Measurements from ENCODE around the gene TMEM116.
"Not testable (repeated sequence)": the region's sequence is repeated elsewhere in the genome, so short reads cannot be mapped to it uniquely, and the experiment has no call there.

TMEM116 gene

DNA sequence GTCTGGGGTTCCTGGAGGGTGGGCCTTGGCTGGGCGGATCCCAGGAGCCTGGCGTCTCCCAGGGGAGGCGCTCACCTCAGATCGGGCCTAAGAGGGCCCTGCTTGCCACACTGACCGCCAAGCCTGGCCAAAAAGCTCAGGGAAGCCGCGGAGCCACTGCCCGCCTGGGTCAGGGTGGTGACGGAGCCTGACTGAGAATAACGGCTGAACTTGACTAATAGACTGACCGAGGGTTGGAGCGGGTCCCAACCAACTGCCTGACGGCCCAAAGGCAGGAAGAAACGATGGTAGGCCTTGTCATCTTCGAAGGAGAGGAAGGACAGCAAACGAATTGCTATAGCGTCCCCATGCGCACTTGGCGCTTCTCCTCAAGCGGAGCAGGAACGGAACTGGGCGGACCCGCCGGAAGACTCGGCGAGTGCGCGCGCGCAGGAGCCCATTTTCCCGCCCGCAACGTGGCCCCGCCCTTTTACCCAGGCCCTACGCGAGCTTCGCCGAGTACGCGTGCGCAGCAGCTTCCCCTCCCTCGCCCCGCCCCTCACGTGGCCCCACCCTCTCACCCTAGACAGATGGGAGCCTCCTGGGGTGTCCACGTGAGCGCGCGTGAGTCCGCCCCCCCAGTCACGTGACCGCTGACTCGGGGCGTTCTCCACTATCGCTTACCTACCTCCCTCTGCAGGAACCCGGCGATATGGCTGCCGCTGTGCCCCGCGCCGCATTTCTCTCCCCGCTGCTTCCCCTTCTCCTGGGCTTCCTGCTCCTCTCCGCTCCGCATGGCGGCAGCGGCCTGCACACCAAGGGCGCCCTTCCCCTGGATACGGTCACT is at the start of gene TMEM116, which contains the start of gene ERP29:
TSS of gene TMEM116 (minus strand) at position 391 of the 826 bp plus-strand sequence. CDS start 7,895 bp downstream, outside the sequence.
TSS of gene ERP29 (plus strand) at position 652 of the 826 bp plus-strand sequence. CDS start at position 692, 40 bp downstream.
- peak; percentile 100 for DNase-seq

GRCh38 chr12:112061137-112061536 is 48.2 kb upstream of the TMEM116 start:
- DNase-seq, result no peak

- DNase-seq, result no peak
These were observed 36.4 kb upstream of the TMEM116 start for GRCh38 chr12:112049351-112049750.

- DNase-seq, result no peak
These were observed 33.0 kb upstream of the TMEM116 start for GRCh38 chr12:112046003-112046402.

- DNase-seq, result not testable (repeated sequence)
These were observed 23.6 kb upstream of the TMEM116 start for GRCh38 chr12:112036614-112037013.

- DNase-seq, result no peak
These were observed 22.3 kb upstream of the TMEM116 start for GRCh38 chr12:112035219-112035785.

DNA sequence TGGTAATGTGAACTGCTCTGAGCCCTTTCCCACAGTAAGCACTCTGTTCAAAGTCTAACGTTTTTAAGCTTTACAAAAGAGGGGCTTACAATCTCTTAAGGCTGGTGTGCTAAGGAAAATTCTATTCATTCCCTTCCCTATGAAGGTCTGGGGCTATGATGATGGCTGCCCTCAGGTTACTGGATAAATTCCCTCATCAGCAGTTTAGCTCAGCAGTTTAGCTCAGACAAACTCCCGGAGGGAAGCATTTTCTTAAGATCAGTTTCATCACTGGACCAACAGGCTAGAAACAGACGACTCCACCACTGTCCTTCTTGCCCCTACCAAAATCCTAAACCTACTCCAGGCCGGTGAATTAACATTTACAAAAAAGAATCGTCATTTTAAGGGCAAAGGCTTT is 19.3 kb upstream of the TMEM116 start:
- DNase-seq, result no peak

DNA sequence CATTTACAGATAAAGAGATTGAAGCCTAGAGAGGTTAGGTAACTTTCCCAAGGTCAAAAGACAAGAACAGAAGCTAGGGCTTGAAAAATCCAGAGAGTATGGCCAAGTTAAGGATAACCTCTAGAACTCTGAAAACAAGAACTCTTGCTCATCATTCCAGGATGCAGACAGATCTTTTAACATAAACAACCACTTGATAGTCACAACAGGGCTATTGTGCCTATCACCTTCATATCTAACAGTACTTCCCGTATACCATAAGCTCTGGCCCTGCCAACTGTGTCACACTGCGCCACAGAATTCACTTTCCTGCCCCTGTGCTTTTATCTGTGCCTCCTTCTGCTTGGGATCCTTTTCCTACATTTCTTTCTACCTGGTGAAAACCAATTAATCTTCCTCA is 18.5 kb upstream of the TMEM116 start:
- no peak for DNase-seq

DNA sequence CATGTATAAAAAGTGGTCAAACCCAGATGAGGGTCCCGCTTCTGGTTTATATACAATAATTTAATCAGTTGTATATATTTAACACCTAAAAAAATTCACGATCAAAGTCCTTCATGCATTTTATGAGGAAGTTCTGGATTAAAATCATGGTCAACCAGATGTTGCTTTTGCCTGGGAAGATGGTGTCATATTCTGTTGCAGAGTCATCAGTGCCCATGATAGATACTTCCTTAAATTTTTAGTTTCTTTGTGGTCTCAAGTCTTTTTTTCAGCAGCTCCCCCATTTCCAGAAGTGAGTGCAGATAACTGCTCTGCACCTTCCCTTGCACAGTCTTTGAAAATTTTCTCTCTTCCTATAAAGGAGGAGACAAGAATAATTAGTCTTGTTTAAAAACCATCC is 16.3 kb upstream of the TMEM116 start:
- DNase-seq, result peak; percentile 45

DNA sequence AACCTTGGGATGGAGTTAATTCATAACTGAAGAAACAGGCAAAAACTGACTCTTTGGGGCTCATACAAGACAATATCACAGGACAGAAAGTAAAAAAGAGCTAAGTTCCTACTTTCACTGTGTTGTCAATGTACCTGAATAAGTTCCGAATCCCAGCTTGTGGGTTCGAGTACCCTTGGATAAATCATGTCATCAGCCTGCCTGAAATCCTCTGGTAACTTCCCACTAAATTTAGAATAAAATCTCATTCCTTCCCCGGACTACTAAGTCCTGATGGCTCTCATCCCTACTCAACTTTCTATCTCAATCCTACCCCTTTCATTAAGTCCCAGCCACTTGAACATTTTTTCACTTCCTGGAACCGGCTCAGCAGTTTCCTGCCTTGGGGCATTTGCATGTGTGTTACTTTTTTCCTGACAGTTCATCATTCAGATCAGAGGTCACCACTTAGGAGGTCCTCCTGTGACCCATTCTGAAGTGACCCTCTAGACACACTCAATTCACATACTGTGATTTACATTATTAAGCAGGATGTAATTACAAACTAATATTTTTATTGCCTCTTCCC is 12.9 kb upstream of the TMEM116 start:
- peak; percentile 11 for DNase-seq

DNA sequence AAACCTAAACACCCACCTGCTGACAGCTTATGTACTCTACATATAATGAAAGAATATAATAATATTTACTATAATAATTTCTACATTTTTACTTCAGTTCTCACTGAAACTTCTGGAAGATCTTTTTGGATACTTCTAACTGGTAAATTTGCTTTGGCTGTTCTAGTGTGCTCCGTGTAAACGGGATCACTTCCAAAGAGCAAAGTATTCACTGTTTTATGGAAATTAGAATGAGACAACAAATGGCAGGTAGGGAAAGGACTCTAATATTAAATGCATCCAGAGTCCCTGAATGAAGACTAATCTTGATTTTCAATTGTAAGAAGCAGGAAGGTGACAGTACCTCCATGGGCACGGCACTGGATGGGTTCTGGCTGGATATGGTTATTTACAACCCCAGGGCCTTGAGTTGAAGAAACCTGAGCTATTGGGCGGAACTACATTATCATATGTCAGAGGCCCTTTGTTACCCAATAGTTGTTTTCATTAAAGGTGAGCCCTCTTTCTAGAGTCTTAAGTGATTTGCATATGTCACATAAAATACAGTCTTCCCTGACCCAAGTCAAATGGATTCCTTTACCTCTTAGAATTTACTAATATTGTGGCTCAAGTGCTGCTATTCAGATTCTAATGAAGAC is 10.9 kb upstream of the TMEM116 start:
- no peak for DNase-seq

- DNase-seq, result no peak
These were observed 9.5 kb upstream of the TMEM116 start for GRCh38 chr12:112022241-112023016.

GRCh38 chr12:112020947-112021457 is 8.0 kb upstream of the TMEM116 start:
- no peak for DNase-seq

GRCh38 chr12:112018571-112019237 is 5.7 kb upstream of the TMEM116 start:
- DNase-seq, result no peak

GRCh38 chr12:112017041-112017440 is 4.1 kb upstream of the TMEM116 start:
- no peak for DNase-seq

DNA sequence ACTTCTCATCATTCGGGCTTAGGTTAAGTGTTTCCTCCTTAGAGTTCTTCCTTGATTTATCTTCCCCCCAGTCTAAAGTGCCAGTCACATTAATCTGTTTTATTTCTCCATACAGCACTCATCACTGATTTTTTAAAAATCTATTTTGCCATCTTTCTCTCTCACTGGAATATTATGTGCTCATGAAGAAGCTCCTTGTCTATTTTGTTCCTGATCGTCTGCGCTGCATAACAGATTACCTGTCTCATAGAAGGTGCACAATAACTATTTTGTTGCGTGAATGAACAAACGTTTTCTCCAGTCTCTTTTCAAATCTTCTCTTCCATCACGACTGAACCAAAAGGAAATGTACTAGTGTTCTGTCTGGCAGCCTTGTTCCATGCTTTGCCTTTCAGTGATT is 3.0 kb upstream of the TMEM116 start:
- no peak for DNase-seq

DNA sequence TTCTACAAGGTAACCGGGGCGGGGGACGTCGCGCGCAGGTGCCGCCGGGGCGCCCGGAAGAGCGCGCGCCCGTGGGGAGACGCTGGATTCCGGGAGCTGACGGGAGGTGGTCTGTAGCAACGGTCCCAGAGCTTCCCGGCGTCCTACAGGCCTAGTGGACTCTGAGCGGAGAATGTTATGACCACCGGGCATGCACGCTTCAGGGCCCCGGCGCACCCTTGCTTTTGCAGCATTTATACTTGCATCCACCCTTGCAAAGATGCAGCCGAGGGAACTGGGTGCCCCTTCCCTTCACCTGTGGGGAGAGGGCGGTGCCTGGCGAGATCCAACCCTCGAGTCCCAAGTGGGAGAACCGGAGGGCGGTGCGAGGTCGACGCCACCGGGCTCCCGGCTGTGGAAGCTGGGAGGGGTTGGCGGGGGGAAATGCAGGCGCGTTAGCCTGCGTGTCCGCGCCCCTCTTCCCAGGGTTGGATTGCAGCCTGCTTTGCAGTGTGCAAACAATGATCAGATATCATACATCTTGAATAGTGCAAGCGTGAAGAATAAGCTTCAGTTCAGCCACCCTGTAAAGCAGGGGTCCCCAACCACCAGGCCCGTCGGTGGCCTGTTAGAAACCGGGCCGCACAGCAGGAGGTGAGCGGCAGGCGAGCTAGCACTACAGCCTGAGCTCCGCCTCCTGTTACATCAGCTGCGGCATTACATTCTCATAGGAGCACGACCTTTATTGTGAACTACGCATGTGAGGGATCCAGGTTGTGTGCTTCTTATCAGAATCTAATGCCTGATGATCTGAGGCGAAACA is 837 bp upstream of the TMEM116 start:
- DNase-seq, result peak; percentile 24

DNA sequence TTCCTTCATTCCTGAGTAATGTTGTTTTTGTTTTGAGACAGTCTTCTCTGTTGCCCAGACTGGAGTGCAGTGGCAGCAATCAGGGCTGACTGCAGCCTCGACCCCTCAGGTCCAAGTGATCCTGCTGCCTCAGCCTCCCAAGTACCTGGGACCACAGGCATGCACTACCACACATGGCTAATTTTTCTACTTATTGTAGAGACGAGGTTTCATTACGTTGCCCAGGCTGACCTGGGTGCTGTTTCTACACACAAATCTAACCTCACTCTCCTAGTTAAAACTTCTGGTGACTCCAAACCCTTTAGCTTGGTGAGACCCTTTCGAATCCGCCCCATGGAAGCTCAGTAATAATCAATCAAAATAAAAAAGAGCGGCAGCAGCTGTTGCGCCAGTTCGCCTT is 1.3 kb downstream of the TMEM116 start:
- no peak for DNase-seq

DNA sequence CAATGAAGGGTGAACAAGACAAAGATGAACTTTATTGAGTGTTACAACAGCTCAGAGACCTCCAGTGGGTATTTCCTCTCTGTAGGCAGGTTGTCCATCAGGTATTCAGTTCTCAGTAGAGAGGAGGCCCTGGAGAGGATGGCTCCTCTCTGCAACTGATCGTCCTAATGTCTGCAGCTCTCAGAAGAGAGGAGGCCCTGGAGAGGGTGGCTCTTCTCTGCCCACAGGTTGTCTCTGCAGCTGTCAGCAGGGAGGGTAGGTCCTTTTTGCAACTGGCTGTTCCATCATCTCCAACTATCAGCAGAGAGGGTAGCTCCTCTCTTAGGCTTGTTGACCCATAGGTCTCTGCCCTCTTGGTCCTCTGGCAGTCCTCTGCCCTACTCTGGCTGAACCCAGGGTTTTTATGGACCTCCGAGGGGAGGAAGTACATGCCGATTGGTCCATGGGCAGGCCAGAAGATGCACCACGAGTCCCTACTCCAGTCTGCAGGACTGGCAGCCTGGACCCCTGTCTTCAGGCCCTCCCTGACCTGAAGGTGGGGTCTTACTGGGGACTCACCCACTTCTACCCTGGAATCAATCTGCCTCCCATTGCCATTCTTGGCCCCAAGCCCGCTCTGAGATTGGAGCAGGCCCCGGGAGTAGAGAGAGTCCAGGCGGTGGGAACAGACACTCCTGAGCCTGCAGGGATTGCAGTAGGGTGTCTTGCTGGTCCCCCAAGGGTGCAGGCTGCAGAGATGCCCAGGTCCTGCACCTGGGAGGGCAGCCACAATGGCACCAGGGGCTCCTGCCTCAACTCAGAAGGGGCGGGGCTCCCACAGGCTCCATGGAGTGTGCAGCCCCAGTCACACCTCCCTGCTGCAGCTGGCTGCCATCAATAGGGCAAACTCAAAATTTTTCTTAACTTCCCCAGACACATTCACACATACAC is 2.3 kb downstream of the TMEM116 start:
- DNase-seq, result no peak

DNA sequence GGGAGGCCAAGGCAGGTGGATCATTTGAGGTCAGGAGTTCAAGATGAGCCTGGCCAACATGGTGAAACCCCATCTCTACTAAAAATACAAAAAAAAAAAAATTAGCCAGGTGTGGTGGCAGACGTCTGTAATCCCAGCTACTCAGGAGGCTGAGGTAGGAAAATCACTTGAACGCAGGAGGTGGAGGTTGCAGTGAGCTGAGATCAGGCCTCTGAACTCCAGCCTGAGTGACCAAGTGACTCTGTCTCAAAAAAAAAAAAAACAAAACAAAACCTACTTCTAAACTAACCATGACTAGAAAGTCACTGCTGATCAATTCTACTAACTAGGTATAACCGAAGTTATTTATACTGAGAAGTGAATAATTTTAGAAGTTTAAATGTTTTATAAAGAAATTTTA is 3.4 kb downstream of the TMEM116 start:
- DNase-seq, result not testable (repeated sequence)

All from suppressor macrophage treated with lipopolysaccharide for 4 hours (primary cell).